GM18951 (cell line): ENCODE results near the gene RTN4IP1.

ENCODE experiments used
- POLR2A ChIP-seq: IDR thresholded peaks from 4 replicates; pipeline ENCODE4 v1.6.1; 2011; ENCODE audit warnings: mild to moderate bottlenecking; ENCODE audit not compliant: insufficient read length, insufficient read depth; ENCODE audit errors: extremely low read depth
- in situ Hi-C: fragments of 300-500 bp; cut with MboI; formaldehyde crosslinking; loops from one replicate; pipeline ENCODE4 v1.12.0; 2022; ENCODE audit warnings: low sequenced_read_pairs, mixed read lengths, inconsistent platforms; ENCODE audit not compliant: unreplicated experiment

Gene RTN4IP1

DNA sequence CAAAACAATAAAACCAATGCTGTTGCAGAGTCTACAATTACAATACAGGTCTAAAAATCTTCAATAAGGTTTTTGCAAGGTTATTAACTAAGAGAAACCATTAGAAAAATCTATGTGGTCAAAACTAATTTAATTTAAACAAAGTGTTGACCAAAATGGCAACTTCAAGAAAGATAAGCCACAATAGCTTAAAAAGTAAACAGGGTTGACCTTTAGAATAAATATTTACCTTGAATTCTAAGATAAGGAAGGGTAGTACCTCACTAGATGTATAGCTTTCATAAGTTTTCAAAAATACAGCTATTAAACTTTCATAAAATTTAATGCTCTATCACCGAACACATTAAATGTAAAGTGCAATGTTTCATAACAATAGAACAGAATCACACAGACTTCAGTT, 11.4 kb downstream of the RTN4IP1 start:
- in situ Hi-C loops, result no loop called here
- TF ChIP-seq POLR2A, result no peak

DNA sequence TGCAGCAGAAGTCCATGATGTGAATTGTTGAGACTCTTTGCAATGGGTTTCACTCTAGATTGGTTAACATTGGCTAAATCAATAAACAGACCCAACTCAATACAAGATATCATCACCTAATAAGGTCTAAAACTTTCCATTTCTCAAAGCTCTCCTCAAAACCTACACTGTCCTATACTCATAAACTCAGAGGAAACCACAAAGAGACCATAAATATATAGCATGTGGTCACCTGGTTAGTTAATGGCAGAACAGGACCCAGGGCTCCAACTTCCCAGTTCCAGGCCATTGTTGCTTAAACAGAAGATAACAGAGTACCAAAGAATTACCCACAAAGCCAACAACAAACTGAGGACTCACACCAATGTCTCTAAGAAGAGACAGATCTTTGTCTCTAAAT, 12.0 kb downstream of the RTN4IP1 start:
- TF ChIP-seq POLR2A, result no peak
- in situ Hi-C loops, result no loop called here

DNA sequence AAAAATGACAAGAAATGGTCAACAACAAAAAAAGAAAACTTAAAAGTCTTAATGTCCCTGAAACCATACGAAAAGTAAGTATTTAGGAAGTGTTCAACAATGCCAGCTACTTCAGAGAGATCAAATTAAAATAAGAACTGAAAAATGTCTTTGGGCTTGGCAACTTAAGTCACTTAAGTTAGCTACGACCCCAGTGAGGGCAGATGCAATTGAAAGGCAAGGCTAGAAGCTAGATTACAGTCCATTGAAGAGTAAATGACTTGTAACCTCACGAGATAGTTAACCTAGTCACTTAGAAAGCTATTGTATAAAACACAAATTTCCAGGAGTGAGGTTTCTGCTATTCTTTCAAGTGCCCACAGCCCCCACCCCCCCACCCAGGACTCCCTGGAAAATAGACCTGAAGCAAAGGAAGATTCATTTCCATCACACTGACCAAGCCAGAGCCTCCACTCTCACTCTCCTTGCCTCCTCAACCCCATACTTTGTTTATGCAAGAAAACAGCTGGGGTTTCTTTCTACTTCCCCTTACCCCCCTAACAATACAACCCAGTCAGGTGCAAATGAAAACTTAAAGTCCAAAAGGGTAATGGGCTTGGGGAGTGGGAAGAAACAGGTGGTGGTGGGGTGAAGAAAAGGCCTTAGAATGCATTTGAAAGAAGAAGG, 14.6 kb downstream of the RTN4IP1 start:
- no peak for TF ChIP-seq POLR2A
- in situ Hi-C loops, result no loop called here

DNA sequence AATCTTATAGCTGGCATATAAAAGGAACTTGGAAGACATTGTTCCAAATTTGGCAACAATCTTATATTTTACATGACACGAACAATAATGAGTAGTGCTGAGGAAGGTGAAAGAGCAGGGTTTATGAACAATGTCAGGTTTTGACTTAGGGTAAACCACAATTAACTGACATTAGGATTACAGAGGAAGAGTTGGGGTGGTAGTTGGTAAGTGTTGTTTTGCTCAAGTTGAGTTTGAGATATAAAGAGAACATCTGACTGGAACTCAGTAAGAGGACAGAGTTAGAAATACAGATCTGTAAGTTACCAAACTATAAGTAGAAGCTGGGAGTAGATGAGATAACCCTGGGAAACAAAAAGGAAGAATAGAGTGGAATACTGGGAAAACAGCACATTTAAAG, 15.1 kb downstream of the RTN4IP1 start:
- in situ Hi-C loops, result no loop called here
- TF ChIP-seq POLR2A, result no peak

DNA sequence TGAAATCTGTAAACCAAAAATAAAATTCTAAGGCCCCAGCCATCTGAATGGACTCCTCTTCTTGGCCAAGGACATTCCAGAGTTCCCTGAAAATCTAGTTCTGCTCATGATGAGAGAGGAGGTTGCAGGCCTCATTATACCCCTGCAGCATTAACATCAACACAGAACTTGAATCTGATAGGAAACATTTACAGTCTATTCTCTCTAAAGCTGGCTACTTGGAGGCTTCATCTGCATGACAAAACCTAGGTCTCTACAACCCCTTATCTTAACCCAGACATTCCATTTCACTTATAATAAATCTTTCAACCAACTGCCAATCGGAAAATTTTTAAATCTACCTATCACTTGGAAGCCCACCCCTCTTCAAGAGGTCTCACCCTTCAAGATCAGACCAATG, 15.7 kb downstream of the RTN4IP1 start:
- no peak for TF ChIP-seq POLR2A
- in situ Hi-C loops, result no loop called here

DNA sequence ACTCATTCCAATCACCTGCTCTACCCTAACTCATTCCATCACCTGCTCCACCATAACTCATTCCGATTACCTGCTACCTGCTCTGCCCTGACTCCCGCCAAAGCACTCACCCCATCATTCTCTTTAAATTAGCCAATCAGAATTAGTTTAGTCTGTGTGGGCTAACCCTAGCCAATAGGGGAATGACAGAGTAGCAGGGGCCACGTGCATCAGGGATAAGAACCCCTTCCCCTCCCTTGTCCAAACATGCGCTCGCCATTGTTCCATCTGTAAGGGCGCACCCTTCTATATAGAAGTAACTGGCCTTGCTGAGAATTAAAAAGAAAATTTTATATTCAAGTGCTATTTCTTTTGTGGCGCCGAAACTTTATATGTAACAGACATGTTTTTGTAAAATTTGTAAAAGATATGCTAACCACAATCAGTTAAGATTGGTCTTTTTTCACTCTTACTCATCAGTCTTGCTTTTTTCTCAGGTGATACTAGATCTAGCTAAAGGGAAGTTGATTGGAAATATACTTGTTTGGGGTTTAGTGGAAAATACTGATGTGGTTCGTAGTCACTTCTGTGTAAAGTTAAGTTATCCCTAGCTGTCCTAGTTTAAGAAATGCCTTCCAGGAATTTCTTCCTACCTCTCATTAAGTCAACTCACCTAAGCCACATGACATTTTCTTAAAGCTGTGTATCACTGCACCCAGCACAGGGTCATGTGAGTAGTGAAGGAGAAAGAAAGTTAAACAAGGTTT, 16.5 kb downstream of the RTN4IP1 start:
- in situ Hi-C loops, result no loop called here
- TF ChIP-seq POLR2A, result no peak

DNA sequence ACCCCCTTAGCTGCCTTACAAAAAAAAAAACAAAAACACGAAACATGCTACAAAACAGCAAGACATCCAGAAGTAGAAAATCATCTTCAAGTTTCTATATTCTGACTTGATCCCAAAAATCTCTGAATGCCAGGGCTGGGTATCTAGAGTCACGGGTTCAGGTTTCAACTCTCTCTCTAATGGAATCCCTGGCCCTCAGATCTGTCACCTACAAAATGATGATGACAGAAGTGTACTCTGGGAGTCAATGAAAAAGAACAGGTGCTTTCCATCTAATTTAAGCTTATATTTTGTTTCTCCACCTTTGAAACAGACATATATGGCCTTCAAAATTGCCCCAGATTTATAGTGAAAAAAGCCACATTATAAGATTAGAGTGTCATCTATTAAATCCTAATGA, 18.3 kb downstream of the RTN4IP1 start:
- no peak for TF ChIP-seq POLR2A
- in situ Hi-C loops, result no loop called here

DNA sequence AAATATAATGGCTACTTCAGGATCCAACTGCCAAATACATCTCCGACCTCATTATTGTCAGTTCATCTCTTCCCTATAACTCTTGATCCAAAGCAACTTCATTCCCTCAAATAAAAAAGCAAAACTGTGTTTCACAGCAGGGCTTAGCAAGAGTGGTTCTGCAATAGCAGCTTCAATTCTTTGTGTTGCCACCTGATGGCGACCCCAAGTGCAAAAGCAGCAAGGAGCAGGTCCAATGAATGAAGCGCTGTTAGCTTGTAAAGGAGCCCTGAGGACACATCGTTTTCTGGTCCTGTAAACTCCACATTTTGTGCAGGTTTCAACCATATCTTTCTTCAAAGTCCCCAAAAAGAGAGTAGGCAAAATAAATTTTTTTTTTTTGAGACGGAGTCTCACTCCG, 19.6 kb downstream of the RTN4IP1 start:
- in situ Hi-C loops, result no loop called here
- TF ChIP-seq POLR2A, result no peak

DNA sequence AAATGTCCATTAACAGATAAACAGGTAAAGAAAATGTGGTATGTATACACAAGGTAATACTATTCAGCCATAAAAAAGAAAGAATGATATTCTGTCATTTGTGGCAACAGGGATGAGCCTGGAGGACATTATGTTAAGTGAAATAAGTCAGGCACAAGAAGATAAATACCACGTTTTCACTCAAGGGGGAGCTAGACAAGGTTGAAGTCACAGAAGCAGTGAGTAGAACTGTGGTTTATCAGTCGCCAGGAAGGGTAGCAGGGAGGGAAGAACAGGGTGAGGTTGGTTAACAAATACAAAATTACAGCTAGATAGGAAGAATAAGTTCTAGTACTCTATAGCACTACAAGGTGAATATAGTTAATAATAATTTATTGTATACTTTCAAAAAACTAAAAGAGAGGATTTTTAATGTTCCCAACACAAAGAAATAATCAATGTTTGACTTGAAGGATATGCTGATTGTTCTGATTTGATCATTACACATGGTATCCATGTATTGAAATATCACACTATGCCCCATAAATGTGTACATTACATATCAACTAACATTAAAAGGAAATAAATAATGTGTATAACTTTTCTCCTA, 21.1 kb downstream of the RTN4IP1 start:
- in situ Hi-C loops, result no loop called here
- TF ChIP-seq POLR2A, result no peak

DNA sequence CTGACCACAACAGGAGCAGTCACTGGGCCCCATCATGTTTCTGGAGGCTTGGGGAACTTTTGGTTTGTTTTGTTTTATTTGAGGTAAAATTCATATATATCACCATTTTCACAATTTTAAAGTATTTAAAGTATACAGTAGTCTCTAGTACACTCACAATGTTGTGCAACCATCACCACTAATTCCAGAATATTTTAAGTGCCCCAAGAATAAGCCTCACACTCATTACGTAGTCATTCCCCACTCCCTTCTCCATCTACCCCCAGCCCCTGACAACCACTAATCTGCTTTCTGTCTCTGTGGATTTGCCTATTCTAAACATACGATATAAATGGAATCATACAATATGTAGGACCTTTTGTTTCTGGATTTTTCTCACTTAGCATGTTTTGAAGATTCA, 29.0 kb downstream of the RTN4IP1 start:
- TF ChIP-seq POLR2A, result no peak
- in situ Hi-C loops, result no loop called here

DNA sequence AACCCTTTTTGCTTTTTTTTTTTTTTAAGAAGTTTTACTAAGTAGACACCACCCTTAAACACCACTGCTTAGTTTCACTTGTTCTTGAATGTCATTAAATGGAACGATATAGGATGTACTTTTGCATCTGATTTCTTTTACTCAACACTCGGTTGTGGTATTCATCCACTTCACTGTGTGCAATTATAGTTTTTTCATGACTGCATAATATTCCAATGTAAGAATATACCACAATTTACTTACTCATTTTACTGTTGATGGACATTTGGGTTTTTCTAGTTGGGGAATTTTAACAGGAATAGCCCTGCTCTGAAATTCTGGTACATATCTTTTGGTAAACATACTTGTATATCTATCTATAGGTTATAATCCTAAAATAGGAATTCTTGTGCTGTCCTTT, 29.9 kb downstream of the RTN4IP1 start:
- in situ Hi-C loops, result loop anchor here (25.0 kb wide), 1 partner anchor 388 kb away; no protein-coding TSS in a partner anchor

DNA sequence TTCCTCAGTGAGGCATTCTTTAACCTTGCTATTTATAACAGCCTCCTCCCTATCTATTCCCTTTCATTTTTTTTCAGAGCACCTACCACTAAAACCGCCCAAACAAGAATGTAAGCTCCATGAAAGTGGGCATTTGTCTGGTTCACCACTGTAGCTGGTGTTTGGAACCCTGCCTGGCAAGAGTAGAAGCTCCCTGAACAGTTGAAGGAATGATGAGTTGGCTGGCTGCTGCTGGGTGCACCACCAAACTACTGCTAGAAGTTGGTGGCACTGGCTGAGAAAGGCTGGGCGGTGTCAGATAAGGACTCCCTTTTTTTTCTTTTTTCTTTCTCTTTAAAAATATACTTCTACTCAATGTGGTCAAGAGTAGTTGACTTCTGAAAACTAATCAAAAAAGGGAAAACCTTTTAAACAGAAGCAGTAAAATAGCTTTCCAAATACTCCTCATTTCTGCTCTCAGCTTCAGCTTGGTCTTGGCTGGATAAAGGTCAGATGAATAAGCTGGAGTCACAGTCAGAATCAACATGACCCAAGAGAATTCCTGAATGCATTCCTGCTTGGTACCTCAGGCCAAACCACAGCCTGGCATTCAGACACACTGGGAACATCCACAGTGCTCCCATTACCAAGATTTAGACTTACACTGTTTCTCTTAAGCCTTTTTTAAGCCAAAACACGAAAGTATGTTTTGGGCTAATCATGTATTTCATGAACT, 38.0 kb downstream of the RTN4IP1 start:
- in situ Hi-C loops, result loop anchor here (25.0 kb wide), 1 partner anchor 396 kb away; no protein-coding TSS in a partner anchor

More for the DNA sequence above, 29.9 kb downstream of the RTN4IP1 start:
- no peak for TF ChIP-seq POLR2A

DNA sequence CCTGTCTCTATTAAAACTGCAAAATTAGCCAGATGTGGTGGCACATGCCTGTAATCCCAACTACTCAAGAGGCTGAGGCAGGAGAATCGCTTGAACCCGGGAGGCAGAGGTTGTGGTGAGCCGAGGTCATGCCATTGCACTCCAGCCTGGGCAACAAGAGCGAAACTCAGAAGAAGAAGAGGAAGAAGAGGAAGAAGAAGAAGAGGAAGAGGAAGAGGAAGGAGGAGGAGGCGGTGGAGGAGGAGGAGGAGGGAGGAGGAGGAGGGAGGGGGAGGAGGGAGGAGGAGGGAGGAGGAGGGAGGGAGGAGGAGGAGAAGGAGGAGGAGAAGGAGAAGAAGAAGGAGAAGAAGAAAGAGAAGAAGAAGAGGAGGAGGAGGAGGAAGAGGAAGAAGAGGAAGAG, 40.4 kb downstream of the RTN4IP1 start:
- in situ Hi-C loops, result loop anchor here (25.0 kb wide), 1 partner anchor 398 kb away; no protein-coding TSS in a partner anchor

More for the DNA sequence above, 38.0 kb downstream of the RTN4IP1 start:
- no peak for TF ChIP-seq POLR2A

DNA sequence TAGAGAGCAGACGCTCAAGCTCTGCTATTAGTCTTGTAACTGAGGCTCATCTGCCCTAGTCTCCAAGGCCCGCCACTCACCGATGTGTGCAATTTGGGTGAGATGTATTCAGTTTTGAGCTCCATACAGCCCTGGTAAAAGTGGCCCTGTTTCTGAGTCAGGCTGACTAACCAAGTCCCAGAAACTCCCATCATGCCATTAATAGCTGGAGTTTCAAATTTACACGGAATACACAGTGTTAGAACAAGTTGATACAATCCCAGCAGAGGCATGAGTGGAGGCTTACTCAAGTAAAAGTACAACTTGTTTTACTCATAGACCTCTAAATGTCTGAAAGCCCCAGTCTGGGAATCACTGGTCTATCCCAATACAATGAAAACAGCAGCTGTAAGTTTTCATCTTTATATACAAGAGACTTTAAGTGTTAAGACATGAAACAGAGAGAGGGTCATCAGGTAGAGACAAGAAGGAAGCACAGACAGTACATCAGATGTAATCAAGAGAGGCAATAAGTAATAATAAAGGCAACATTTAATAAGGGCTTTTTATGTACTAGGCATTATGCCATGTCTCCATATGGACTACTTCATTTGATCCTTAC, 42.4 kb downstream of the RTN4IP1 start:
- in situ Hi-C loops, result loop anchor here (25.0 kb wide), 1 partner anchor 400 kb away; no protein-coding TSS in a partner anchor

More for the DNA sequence above, 42.4 kb downstream of the RTN4IP1 start:
- TF ChIP-seq POLR2A, result no peak
